Measurements from ENCODE around the gene PTH1R. TPM values are rescaled to one million over a fixed set of nuclear protein-coding genes. Genes with fewer than 3 reads are reported as not detected.
A peak's percentile ranks its signal among the peaks of the same experiment; 100 is the strongest.

PTH1R gene
- total RNA-seq = 13.0 TPM

- DNase-seq (ENCODE audit: extremely low spot score in 2 of 2) = no peak
- no peaks in the 10 kb centered on the region for H3K27me3 ChIP-seq
- no peaks in the 10 kb centered on the region for H3K36me3 ChIP-seq
- H3K4me1 ChIP-seq = peaks cover 50% of the 10 kb centered on the region
- H3K27ac ChIP-seq = peak within 1 kb of the TSS; percentile 63
- no peak within 1 kb of the TSS for H3K4me3 ChIP-seq
- no peak for TF ChIP-seq CTCF (IDR thresholded peaks at IDR 0.05)
- TF ChIP-seq POLR2AphosphoS5 (IDR thresholded peaks at IDR 0.05; ENCODE audit: insufficient read depth in 1 of 2, low read depth in 1 of 2) = no peak
- TF ChIP-seq POLR2A (IDR thresholded peaks at IDR 0.05) = no peak
- intact Hi-C loops (cut with DNase I) = no loop called here
- H3K9me3 ChIP-seq = no peaks in the 10 kb centered on the region
These were observed at the start of gene PTH1R for GRCh38 chr3:46877406-46878125. Gene PTH1R (plus strand): TSS chr3:46877721. CDS start chr3:46883560, 5,839 bp downstream.

- H3K9me3 ChIP-seq = no peaks in the 10 kb centered on the region
- intact Hi-C loops (cut with DNase I) = no loop called here
- H3K27ac ChIP-seq = no peak overlapping the region
- H3K4me3 ChIP-seq = no peak overlapping the region
- no peaks in the 10 kb centered on the region for H3K4me1 ChIP-seq
- peak in 1 of 2 donors; percentile 74 for DNase-seq (ENCODE audit: extremely low spot score in 2 of 2)
- TF ChIP-seq POLR2AphosphoS5 (IDR thresholded peaks at IDR 0.05; ENCODE audit: insufficient read depth in 1 of 2, low read depth in 1 of 2) = no peak
- TF ChIP-seq CTCF (IDR thresholded peaks at IDR 0.05) = no peak
- TF ChIP-seq POLR2A (IDR thresholded peaks at IDR 0.05) = no peak
- H3K27me3 ChIP-seq = no peaks in the 10 kb centered on the region
- H3K36me3 ChIP-seq = no peaks in the 10 kb centered on the region
These were observed 47.8 kb upstream of the PTH1R start for GRCh38 chr3:46829699-46830208.

- TF ChIP-seq POLR2AphosphoS5 (IDR thresholded peaks at IDR 0.05; ENCODE audit: insufficient read depth in 1 of 2, low read depth in 1 of 2) (no peak), CTCF (IDR thresholded peaks at IDR 0.05) (no peak), POLR2A (IDR thresholded peaks at IDR 0.05) (no peak)
- Histone ChIP-seq H3K9me3 (no peaks in the 10 kb centered on the region), H3K27ac (no peak overlapping the region), H3K36me3 (no peaks in the 10 kb centered on the region), H3K4me1 (no peaks in the 10 kb centered on the region), H3K4me3 (no peak overlapping the region), H3K27me3 (no peaks in the 10 kb centered on the region)
- DNase-seq (ENCODE audit: extremely low spot score in 2 of 2) = peak in 1 of 2 donors; percentile 79
- intact Hi-C loops (cut with DNase I) = no loop called here
These were observed 46.7 kb upstream of the PTH1R start for GRCh38 chr3:46830801-46831200.

- H3K9me3 ChIP-seq = no peaks in the 10 kb centered on the region
- no peaks in the 10 kb centered on the region for H3K27me3 ChIP-seq
- no peak for TF ChIP-seq CTCF (IDR thresholded peaks at IDR 0.05)
- peaks cover 0 to 2% of the 10 kb centered on the region in 2 donors for H3K36me3 ChIP-seq
- no peak for DNase-seq (ENCODE audit: extremely low spot score in 2 of 2)
- intact Hi-C loops (cut with DNase I) = no loop called here
- no peak overlapping the region for H3K4me3 ChIP-seq
- H3K4me1 ChIP-seq = no peaks in the 10 kb centered on the region
- no peak overlapping the region for H3K27ac ChIP-seq
These were observed 46.2 kb upstream of the PTH1R start for GRCh38 chr3:46831316-46831715.

- no peaks in the 10 kb centered on the region for H3K4me1 ChIP-seq
- TF ChIP-seq CTCF (IDR thresholded peaks at IDR 0.05) = no peak
- no peak for TF ChIP-seq POLR2A (IDR thresholded peaks at IDR 0.05)
- no peak for TF ChIP-seq POLR2AphosphoS5 (IDR thresholded peaks at IDR 0.05; ENCODE audit: insufficient read depth in 1 of 2, low read depth in 1 of 2)
- intact Hi-C loops (cut with DNase I) = no loop called here
- H3K4me3 ChIP-seq = no peak overlapping the region
- peaks cover 0 to 3% of the 10 kb centered on the region in 2 donors for H3K36me3 ChIP-seq
- no peaks in the 10 kb centered on the region for H3K9me3 ChIP-seq
- no peak overlapping the region for H3K27ac ChIP-seq
- no peaks in the 10 kb centered on the region for H3K27me3 ChIP-seq
- DNase-seq (ENCODE audit: extremely low spot score in 2 of 2) = no peak
These were observed 45.7 kb upstream of the PTH1R start for GRCh38 chr3:46831841-46832240.

Measured in vagina (tissue), 2 donors.